ENCODE data around the gene ACSF2.

GRCh38 chr17:50505591-50506130, 79.6 kb downstream of the ACSF2 start:
- TF ChIP-seq CTCF (IDR thresholded peaks at IDR 0.05; ENCODE audit: poor library complexity), result no peak
- TF ChIP-seq EZH2 (IDR thresholded peaks at IDR 0.05; ENCODE audit: borderline replicate concordance), result no peak
- no peak for TF ChIP-seq EZH2phosphoT487 (IDR thresholded peaks at IDR 0.05; ENCODE audit: low read depth, severe bottlenecking, unreplicated experiment)
